Astrocyte (in vitro differentiated cells and primary cell): ENCODE data around the gene IGF2R. TPM values are rescaled to one million over a fixed set of nuclear protein-coding genes. Genes with fewer than 3 reads are reported as not detected.

Experiments used
- DNase-seq: peaks from one replicate; pipeline ENCODE4 v3.0.0-alpha.2; 2010; ENCODE audit warnings: low read depth
- FAIRE-seq: peaks from 2 replicates; lab custom pipeline; 2011; peaks lifted over from hg19 to GRCh38; lab: Jason Lieb, UNC
- H2AFZ ChIP-seq: 2 replicates; pipeline ENCODE4 v1.6.0; 2012; ENCODE audit warnings: low read depth, low read length, inconsistent platforms
- H3K27ac ChIP-seq: 2 replicates; pipeline ENCODE4 v1.5.1; 2011; ENCODE audit warnings: low read depth, low read length, inconsistent platforms
- H3K27me3 ChIP-seq: 2 replicates; pipeline ENCODE4 v1.6.0; 2011; ENCODE audit warnings: low read length, inconsistent platforms; ENCODE audit not compliant: insufficient read depth
- H3K36me3 ChIP-seq: 2 replicates; pipeline ENCODE4 v1.5.1; 2011; ENCODE audit warnings: low read length, inconsistent platforms; ENCODE audit not compliant: insufficient read depth
- H3K4me1 ChIP-seq: 2 replicates; pipeline ENCODE4 v1.5.1; 2011; ENCODE audit warnings: low read length, inconsistent platforms; ENCODE audit not compliant: insufficient read depth
- H3K4me2 ChIP-seq: 2 replicates; pipeline ENCODE4 v1.6.0; 2012; ENCODE audit warnings: low read length, inconsistent platforms
- H3K4me3 ChIP-seq: 2 replicates; pipeline ENCODE4 v1.5.1; 2011; ENCODE audit warnings: low read depth, mild to moderate bottlenecking, low read length, inconsistent platforms; ENCODE audit not compliant: insufficient read depth
- H3K79me2 ChIP-seq: 2 replicates; pipeline ENCODE4 v1.6.0; 2012; ENCODE audit warnings: mild to moderate bottlenecking, low read length, inconsistent platforms; ENCODE audit not compliant: insufficient read depth
- H3K9ac ChIP-seq: 2 replicates; pipeline ENCODE4 v1.6.0; 2012; ENCODE audit warnings: mild to moderate bottlenecking, low read length, inconsistent platforms
- H3K9me3 ChIP-seq: 2 replicates; pipeline ENCODE4 v1.5.1; 2012; ENCODE audit warnings: low read depth, mild to moderate bottlenecking, low read length, inconsistent platforms; ENCODE audit not compliant: insufficient read depth
- H4K20me1 ChIP-seq: 2 replicates; pipeline ENCODE4 v1.6.0; 2012; ENCODE audit warnings: low read length, inconsistent platforms; ENCODE audit not compliant: insufficient read depth
- H3K27ac Mint-ChIP-seq: one replicate; pipeline ENCODE4 v1.8.0; 2021; ENCODE audit warnings: mild to moderate bottlenecking, mixed read lengths; ENCODE audit not compliant: unreplicated experiment
- H3K27me3 Mint-ChIP-seq: one replicate; pipeline ENCODE4 v1.8.0; 2021; ENCODE audit warnings: low read depth, mixed read lengths; ENCODE audit not compliant: unreplicated experiment
- H3K36me3 Mint-ChIP-seq: one replicate; pipeline ENCODE4 v1.8.0; 2021; ENCODE audit warnings: low read depth, mixed read lengths; ENCODE audit not compliant: unreplicated experiment
- H3K4me1 Mint-ChIP-seq: one replicate; pipeline ENCODE4 v1.8.0; 2021; ENCODE audit warnings: low read depth, mixed read lengths; ENCODE audit not compliant: unreplicated experiment
- H3K4me3 Mint-ChIP-seq: one replicate; pipeline ENCODE4 v1.8.0; 2021; ENCODE audit warnings: mild to moderate bottlenecking, moderate library complexity, mixed read lengths; ENCODE audit not compliant: unreplicated experiment
- H3K9me3 Mint-ChIP-seq: one replicate; pipeline ENCODE4 v1.8.0; 2021; ENCODE audit warnings: mild to moderate bottlenecking, mixed read lengths; ENCODE audit not compliant: unreplicated experiment
- EZH2 ChIP-seq: IDR thresholded peaks from 2 replicates; pipeline ENCODE4 v1.6.1; 2012; ENCODE audit warnings: mild to moderate bottlenecking, low read length, inconsistent platforms; ENCODE audit not compliant: insufficient read depth
- total RNA-seq: library from RNA; stranded (reverse); gene quantifications from 2 replicates; pipeline ENCODE4 v1.2.1, GENCODE V29; 2021
- TF ChIP-seq, protein P1 (sequence below): IDR thresholded peaks from 2 replicates; pipeline ENCODE4 v1.5.1; 2011; ENCODE audit warnings: low read depth, mild to moderate bottlenecking, inconsistent platforms, low read length, moderate library complexity; ENCODE audit not compliant: insufficient read depth

Gene IGF2R
- total RNA-seq, 1 donor from 2014 or later, result 173 TPM

DNA sequence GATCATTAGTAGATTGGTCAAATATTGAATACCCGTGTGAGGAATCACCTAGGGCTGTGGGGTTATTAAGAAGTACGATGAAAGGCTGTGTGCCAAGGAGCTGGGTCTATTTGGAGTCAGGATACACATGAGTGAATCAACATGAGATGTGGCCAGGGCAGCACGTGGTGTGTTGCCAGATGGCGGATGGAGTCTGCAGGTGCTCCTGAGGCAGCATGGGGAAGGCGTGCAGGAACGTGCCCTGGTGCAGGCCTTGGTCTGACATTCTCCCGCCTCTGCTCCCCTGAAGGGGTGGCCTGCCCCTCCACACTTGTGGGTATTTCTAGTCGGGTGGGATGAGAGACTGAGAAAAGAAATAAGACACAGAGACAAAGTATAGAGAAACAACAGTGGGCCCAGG, 113.7 kb downstream of the IGF2R start:
- Histone ChIP-seq H3K4me3 (no peak overlapping the region), H3K27ac (no peak overlapping the region), H4K20me1 (no peaks in the 10 kb centered on the region), H3K4me2 (no peak overlapping the region), H3K36me3 (peaks cover 23% of the 10 kb centered on the region), H2AFZ (no peak overlapping the region), H3K9me3 (no peaks in the 10 kb centered on the region), H3K79me2 (no peaks in the 10 kb centered on the region), H3K27me3 (no peaks in the 10 kb centered on the region), H3K9ac (no peak overlapping the region), H3K4me1 (no peaks in the 10 kb centered on the region)
- FAIRE-seq, result no peak
- peaks cover 25% of the 10 kb centered on the region for H3K36me3 Mint-ChIP-seq
- H3K4me1 Mint-ChIP-seq, result no peaks in the 10 kb centered on the region
- DNase-seq, result no peak
- no peak for TF ChIP-seq EZH2
- TF ChIP-seq, protein P1, sequence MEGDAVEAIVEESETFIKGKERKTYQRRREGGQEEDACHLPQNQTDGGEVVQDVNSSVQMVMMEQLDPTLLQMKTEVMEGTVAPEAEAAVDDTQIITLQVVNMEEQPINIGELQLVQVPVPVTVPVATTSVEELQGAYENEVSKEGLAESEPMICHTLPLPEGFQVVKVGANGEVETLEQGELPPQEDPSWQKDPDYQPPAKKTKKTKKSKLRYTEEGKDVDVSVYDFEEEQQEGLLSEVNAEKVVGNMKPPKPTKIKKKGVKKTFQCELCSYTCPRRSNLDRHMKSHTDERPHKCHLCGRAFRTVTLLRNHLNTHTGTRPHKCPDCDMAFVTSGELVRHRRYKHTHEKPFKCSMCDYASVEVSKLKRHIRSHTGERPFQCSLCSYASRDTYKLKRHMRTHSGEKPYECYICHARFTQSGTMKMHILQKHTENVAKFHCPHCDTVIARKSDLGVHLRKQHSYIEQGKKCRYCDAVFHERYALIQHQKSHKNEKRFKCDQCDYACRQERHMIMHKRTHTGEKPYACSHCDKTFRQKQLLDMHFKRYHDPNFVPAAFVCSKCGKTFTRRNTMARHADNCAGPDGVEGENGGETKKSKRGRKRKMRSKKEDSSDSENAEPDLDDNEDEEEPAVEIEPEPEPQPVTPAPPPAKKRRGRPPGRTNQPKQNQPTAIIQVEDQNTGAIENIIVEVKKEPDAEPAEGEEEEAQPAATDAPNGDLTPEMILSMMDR, result no peak
- no peaks in the 10 kb centered on the region for H3K27me3 Mint-ChIP-seq
- H3K9me3 Mint-ChIP-seq, result no peaks in the 10 kb centered on the region
- no peak overlapping the region for H3K4me3 Mint-ChIP-seq
- H3K27ac Mint-ChIP-seq, result peak overlapping the region; percentile 23

DNA sequence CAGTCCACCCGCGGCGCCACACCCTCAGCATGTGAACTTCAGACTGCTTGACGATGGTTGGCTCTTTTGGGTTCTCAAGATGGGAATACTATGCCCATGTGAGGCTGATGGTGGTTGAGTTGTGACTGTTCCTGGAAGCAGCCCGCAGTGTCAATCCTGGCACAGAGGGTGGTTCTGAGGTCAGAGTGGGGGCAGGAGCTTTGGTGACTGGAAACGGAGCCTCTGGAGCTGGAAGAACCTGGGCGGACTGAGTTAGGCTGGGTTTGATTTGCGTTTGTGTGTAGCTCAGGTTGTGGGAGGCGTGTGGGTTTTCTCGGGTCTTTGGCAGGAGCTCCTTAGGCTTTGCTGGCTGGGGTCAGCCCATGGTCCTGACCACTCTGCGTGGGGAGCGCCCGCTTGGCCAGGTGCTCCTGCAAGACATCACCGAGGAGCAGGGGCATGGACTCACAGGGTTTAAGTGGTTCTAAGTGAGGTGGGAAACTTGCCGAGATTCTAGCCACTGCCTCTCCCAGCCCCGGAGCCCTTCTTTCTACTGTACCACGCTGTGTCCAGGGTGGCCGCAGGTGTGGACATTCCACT, 115.4 kb downstream of the IGF2R start:
- no peak for DNase-seq
- H3K27me3 Mint-ChIP-seq, result no peaks in the 10 kb centered on the region
- H3K4me1 Mint-ChIP-seq, result no peaks in the 10 kb centered on the region
- Histone ChIP-seq H3K4me2 (no peak overlapping the region), H3K27me3 (no peaks in the 10 kb centered on the region), H2AFZ (no peak overlapping the region), H4K20me1 (peaks cover 12% of the 10 kb centered on the region), H3K9ac (no peak overlapping the region), H3K79me2 (no peaks in the 10 kb centered on the region), H3K9me3 (no peaks in the 10 kb centered on the region), H3K4me1 (no peaks in the 10 kb centered on the region), H3K4me3 (no peak overlapping the region), H3K27ac (no peak overlapping the region), H3K36me3 (peaks cover 28% of the 10 kb centered on the region)
- no peak overlapping the region for H3K27ac Mint-ChIP-seq
- H3K4me3 Mint-ChIP-seq, result no peak overlapping the region
- FAIRE-seq, result no peak
- H3K36me3 Mint-ChIP-seq, result peaks cover 25% of the 10 kb centered on the region
- no peaks in the 10 kb centered on the region for H3K9me3 Mint-ChIP-seq
- TF ChIP-seq, protein P1, result no peak
- no peak for TF ChIP-seq EZH2

DNA sequence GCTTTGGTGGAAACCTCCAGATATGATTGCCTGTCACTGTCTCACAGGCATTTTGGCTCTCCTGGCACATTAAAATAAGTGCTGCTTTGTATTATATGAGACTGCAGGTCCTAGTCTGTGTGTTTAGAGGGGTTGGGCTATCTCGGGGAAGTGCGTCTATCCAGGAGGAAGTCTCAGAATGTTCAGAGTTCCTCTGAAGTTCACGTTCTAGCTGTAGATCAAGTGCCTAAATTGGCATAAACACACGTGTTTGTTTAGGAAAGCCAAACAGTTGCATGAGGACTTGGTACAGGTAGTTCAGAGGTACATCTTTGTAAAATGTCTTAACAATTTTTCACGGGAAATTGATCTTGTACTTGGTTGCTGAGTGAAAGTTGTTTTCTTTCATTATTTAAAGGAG, 116.3 kb downstream of the IGF2R start:
- DNase-seq (no peak), FAIRE-seq (no peak)
- Histone ChIP-seq H3K4me3 (no peak overlapping the region), H2AFZ (no peak overlapping the region), H3K4me2 (no peak overlapping the region), H3K36me3 (peaks cover 27% of the 10 kb centered on the region), H3K9ac (no peak overlapping the region), H3K79me2 (no peaks in the 10 kb centered on the region), H4K20me1 (peaks cover 15% of the 10 kb centered on the region), H3K9me3 (no peaks in the 10 kb centered on the region), H3K4me1 (no peaks in the 10 kb centered on the region), H3K27me3 (no peaks in the 10 kb centered on the region), H3K27ac (no peak overlapping the region)
- peaks cover 25% of the 10 kb centered on the region for H3K36me3 Mint-ChIP-seq
- H3K4me1 Mint-ChIP-seq, result no peaks in the 10 kb centered on the region
- no peak overlapping the region for H3K4me3 Mint-ChIP-seq
- TF ChIP-seq EZH2, result no peak
- TF ChIP-seq, protein P1, result no peak
- H3K27ac Mint-ChIP-seq, result no peak overlapping the region
- no peaks in the 10 kb centered on the region for H3K27me3 Mint-ChIP-seq
- no peaks in the 10 kb centered on the region for H3K9me3 Mint-ChIP-seq
